ENCODE data around the gene NCKAP5.
"Not testable (repeated sequence)": the region's sequence is repeated elsewhere in the genome, so short reads cannot be mapped to it uniquely, and the experiment has no call there.

NCKAP5 gene

GRCh38 chr2:133266041-133266925 lies 302.0 kb downstream of the NCKAP5 start:
- no peak for DNase-seq (ENCODE audit: low read depth)

GRCh38 chr2:133265432-133265949 lies 302.8 kb downstream of the NCKAP5 start:
- no peak for DNase-seq (ENCODE audit: low read depth)

- no peak for DNase-seq (ENCODE audit: low read depth)
Observed at GRCh38 chr2:133264989-133265401, 303.3 kb downstream of the NCKAP5 start.

- no peak for DNase-seq (ENCODE audit: low read depth)
Observed at GRCh38 chr2:133262893-133263292, 305.4 kb downstream of the NCKAP5 start.

GRCh38 chr2:133255360-133255759 lies 312.9 kb downstream of the NCKAP5 start:
- no peak for DNase-seq (ENCODE audit: low read depth)

- DNase-seq (ENCODE audit: low read depth): no peak
Observed at GRCh38 chr2:133253793-133254192, 314.5 kb downstream of the NCKAP5 start.

GRCh38 chr2:133252780-133253355 lies 315.4 kb downstream of the NCKAP5 start:
- no peak for DNase-seq (ENCODE audit: low read depth)

GRCh38 chr2:133249362-133249761 lies 318.9 kb downstream of the NCKAP5 start:
- no peak for DNase-seq (ENCODE audit: low read depth)

- no peak for DNase-seq (ENCODE audit: low read depth)
Observed at GRCh38 chr2:133248264-133248663, 320.0 kb downstream of the NCKAP5 start.

- no peak for DNase-seq (ENCODE audit: low read depth)
Observed at GRCh38 chr2:133247631-133248030, 320.6 kb downstream of the NCKAP5 start.

- no peak for DNase-seq (ENCODE audit: low read depth)
Observed at GRCh38 chr2:133241224-133241571, 327.1 kb downstream of the NCKAP5 start.

GRCh38 chr2:133240491-133241223 lies 327.6 kb downstream of the NCKAP5 start:
- DNase-seq (ENCODE audit: low read depth): no peak

GRCh38 chr2:133235968-133236367 lies 332.3 kb downstream of the NCKAP5 start:
- DNase-seq (ENCODE audit: low read depth): no peak

- DNase-seq (ENCODE audit: low read depth): no peak
Observed at GRCh38 chr2:133232556-133232955, 335.7 kb downstream of the NCKAP5 start.

GRCh38 chr2:133231264-133231663 lies 337.0 kb downstream of the NCKAP5 start:
- DNase-seq (ENCODE audit: low read depth): no peak

GRCh38 chr2:133229974-133230373 lies 338.3 kb downstream of the NCKAP5 start:
- DNase-seq (ENCODE audit: low read depth): no peak

- DNase-seq (ENCODE audit: low read depth): no peak
Observed at GRCh38 chr2:133223226-133223625, 345.0 kb downstream of the NCKAP5 start.

- no peak for DNase-seq (ENCODE audit: low read depth)
Observed at GRCh38 chr2:133221398-133221797, 346.9 kb downstream of the NCKAP5 start.

- DNase-seq (ENCODE audit: low read depth): no peak
Observed at GRCh38 chr2:133218204-133218603, 350.1 kb downstream of the NCKAP5 start.

- DNase-seq (ENCODE audit: low read depth): no peak
Observed at GRCh38 chr2:133215477-133215876, 352.8 kb downstream of the NCKAP5 start.

GRCh38 chr2:133213651-133214050 lies 354.6 kb downstream of the NCKAP5 start:
- no peak for DNase-seq (ENCODE audit: low read depth)

- no peak for DNase-seq (ENCODE audit: low read depth)
Observed at GRCh38 chr2:133209325-133209724, 358.9 kb downstream of the NCKAP5 start.

- DNase-seq (ENCODE audit: low read depth): not testable (repeated sequence)
Observed at GRCh38 chr2:133206666-133207065, 361.6 kb downstream of the NCKAP5 start.

All from activated T-helper 1 cell treated with Interleukin-2 at 50 U/mL for 16 hours (primary cell).